ENCODE data around the gene PCDHA2.
A peak's percentile ranks its signal among the peaks of the same experiment; 100 is the strongest.

- TF ChIP-seq CTCF (IDR thresholded peaks at IDR 0.05) (peak in 1 of 4 donors; percentile 13), POLR2A (IDR thresholded peaks at IDR 0.05) (no peak)
These were observed 6.3 kb downstream of the PCDHA2 start, which contains the start of gene PCDHA3 for GRCh38 chr5:140800816-140801493.
